Heart right ventricle (tissue), 16 donors: ENCODE measurements around the gene MSH5. TPM values are rescaled to one million over a fixed set of nuclear protein-coding genes. Genes with fewer than 3 reads are reported as not detected.

ENCODE experiments used
- ATAC-seq, 8 donors: fragments of 200-7000 bp; cut with Tn5 transposase; one replicate each; pipeline ENCODE4 v1.9.1; 2020; ENCODE audit warnings: mild to moderate bottlenecking in 8 of 8, moderate library complexity in 8 of 8, moderate number of reproducible peaks in 1 of 8
- DNase-seq, 2 donors: peaks; one replicate each; pipeline ENCODE4 v3.0.0-alpha.2; 2020
- H3K27ac ChIP-seq, 10 donors: fragments of 200-600 bp; sonication (generic) in 2 of 10; one replicate each; pipeline versions ENCODE4 v1.5.0 to v1.8.0; 2020 to 2022; ENCODE audit warnings: mild to moderate bottlenecking in 3 of 10
- H3K27me3 ChIP-seq, 7 donors: fragments of 200-600 bp; one replicate each; pipeline ENCODE4 v1.8.0; 2021 to 2022; ENCODE audit warnings: mild to moderate bottlenecking in 2 of 7
- H3K36me3 ChIP-seq, 9 donors: fragments of 200-600 bp; sonication (generic) in 1 of 9; one replicate each; pipeline versions ENCODE4 v1.5.0 to v1.8.0; 2020 to 2022; ENCODE audit warnings: mild to moderate bottlenecking in 2 of 9
- H3K4me1 ChIP-seq, 9 donors: fragments of 200-600 bp; sonication (generic) in 1 of 9; one replicate each; pipeline versions ENCODE4 v1.5.0 to v1.8.0; 2020 to 2022; ENCODE audit warnings: mild to moderate bottlenecking in 4 of 9
- H3K4me3 ChIP-seq, 10 donors: fragments of 200-600 bp; sonication (generic) in 2 of 10; one replicate each; pipeline versions ENCODE4 v1.5.0 to v1.8.0; 2020 to 2022; ENCODE audit warnings: mild to moderate bottlenecking in 7 of 10, moderate library complexity in 2 of 10
- H3K9me3 ChIP-seq, 11 donors: fragments of 200-600 bp in 10 of 11; sonication (generic) in 2 of 11; one replicate each; pipeline versions ENCODE4 v1.5.0 to v1.8.0; 2013 to 2022; ENCODE audit warnings: mild to moderate bottlenecking in 2 of 11, control low read depth in 1 of 11, moderate library complexity in 1 of 11
- WGBS, 2 donors: extraction: QIAGEN DNeasy Blood & Tissue Kit; methylation state at CpG; one replicate each; pipeline ENCODE4 v1.1.7; 2013; ENCODE audit warnings: inconsistent platforms in 1 of 2; 5-methylcytosine and 5-hydroxymethylcytosine counted together
- intact Hi-C, 10 donors: fragments of 100-400 bp; cut with DNase I; formaldehyde crosslinking; loops; one replicate each; pipeline versions ENCODE4 v1.11.1 to v1.14.2; 2022
- polyA plus RNA-seq, 2 donors: library from polyadenylated mRNA; stranded (reverse); fragments of 200-250 nt; gene quantifications; one replicate each; pipeline ENCODE4 v1.2.3, GENCODE V29; 2013
- total RNA-seq, 10 donors: library from RNA; stranded (reverse); fragmentation: NEBNext Ultra II Directional in 3 of 10; extraction: Animal tissue kit (Norgen Biotek cat#: 25700) in 3 of 10; gene quantifications; one replicate each; pipeline versions ENCODE4 v1.2.1 to v1.2.4, GENCODE V29; 2021 to 2023
- TF ChIP-seq, protein P1 (sequence below), 9 donors: fragments of 200-600 bp; sonication (generic) in 2 of 9; IDR thresholded peaks; one replicate each; pipeline versions ENCODE4 v1.5.0 to v1.8.0; 2021 to 2022; ENCODE audit warnings: antibody characterized with exemption in 9 of 9, mild to moderate bottlenecking in 5 of 9, moderate library complexity in 1 of 9
- donor health status: Arrhythmogenic right ventricular cardiomyopathy.
- donor health status: ischemic (EF 13 %, LVEDD 7.1; RV severe dilation, severe dysfunction).
- donor health status: healthy with polysubstance abuse.
- donor health status: DM: no; HTN: yes; CAD: no.
- donor health status: DM: no; HTN: no; CAD: no.
- donor health status: ischemic (EF 25% LVEDD 6.9; RV normal size, moderate dysfunction).
- donor health status: ischemic (EF 25% LVEDD 5.7; RV mildly dilated, moderate dysfunction).
- donor health status: healthy.
- donor health status: DM: yes; HTN: yes; CAD: no.
- donor health status: Ischemic cardiomyopathy.
- donor health status: ischemic (EF 35%, LVEDD 5.7; RV mildly dilated, moderate dysfunction).
- donor health status: nonischemic (EF 11% LVEDD 7.7; RV severe dilation, severe dysfunction).
- donor health status: DM: yes; HTN: yes; CAD: no.
- donor health status: PGD.
- donor health status: ischemic (EF 29% LVEDD 5.4; RV normal size, mild dysfunction).
- donor health status: nonischemic (EF 23%, LVEDD 6.1; RV moderate dilation, normal function).

MSH5 gene
- total and polyA plus RNA-seq, 12 donors = 0.89 to 6.1 (median 2.6) TPM

DNA sequence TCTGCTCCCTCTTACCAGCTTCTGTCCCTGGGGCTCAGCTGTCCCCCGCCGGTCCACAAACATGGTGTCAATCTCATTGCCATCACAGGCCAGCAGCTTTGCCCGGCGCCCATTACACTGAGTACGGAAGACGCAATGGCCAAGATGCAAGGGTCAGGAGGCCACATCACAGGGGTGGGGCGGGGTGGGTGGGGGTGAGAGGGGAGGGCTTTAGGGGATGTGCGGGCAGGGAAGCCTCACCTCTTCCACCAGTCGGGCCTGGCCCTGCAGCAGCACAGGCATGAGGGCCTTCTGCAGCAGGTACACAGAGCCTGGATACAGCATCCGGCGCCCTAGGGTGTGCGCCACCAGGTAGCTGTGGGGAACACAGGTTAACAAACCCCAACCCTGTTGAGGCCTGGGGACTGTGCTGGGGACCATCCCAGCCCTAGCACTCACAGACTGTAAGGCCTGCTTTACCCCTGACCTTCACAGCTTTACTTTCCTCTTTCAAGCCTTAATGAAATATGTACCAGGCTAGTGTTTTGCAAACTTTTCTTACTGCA lies 48.2 kb upstream of the MSH5 start:
- Histone ChIP-seq H3K9me3 (no peaks in the 10 kb centered on the region), H3K36me3 (peaks cover 5 to 100% (median 79%) of the 10 kb centered on the region in 9 donors), H3K27me3 (no peaks in the 10 kb centered on the region), H3K4me3 (no peak overlapping the region), H3K4me1 (peaks cover 0 to 4% (median 0%) of the 10 kb centered on the region in 9 donors), H3K27ac (no peak overlapping the region)
- TF ChIP-seq, protein P1, sequence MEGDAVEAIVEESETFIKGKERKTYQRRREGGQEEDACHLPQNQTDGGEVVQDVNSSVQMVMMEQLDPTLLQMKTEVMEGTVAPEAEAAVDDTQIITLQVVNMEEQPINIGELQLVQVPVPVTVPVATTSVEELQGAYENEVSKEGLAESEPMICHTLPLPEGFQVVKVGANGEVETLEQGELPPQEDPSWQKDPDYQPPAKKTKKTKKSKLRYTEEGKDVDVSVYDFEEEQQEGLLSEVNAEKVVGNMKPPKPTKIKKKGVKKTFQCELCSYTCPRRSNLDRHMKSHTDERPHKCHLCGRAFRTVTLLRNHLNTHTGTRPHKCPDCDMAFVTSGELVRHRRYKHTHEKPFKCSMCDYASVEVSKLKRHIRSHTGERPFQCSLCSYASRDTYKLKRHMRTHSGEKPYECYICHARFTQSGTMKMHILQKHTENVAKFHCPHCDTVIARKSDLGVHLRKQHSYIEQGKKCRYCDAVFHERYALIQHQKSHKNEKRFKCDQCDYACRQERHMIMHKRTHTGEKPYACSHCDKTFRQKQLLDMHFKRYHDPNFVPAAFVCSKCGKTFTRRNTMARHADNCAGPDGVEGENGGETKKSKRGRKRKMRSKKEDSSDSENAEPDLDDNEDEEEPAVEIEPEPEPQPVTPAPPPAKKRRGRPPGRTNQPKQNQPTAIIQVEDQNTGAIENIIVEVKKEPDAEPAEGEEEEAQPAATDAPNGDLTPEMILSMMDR (IDR thresholded peaks at IDR 0.05) = no peak
- intact Hi-C loops = no loop called here
- no peak for DNase-seq
- ATAC-seq = no peak
- WGBS, 2 donors = 94 to 95% methylated on average over 12 of the region's 12 CpGs

DNA sequence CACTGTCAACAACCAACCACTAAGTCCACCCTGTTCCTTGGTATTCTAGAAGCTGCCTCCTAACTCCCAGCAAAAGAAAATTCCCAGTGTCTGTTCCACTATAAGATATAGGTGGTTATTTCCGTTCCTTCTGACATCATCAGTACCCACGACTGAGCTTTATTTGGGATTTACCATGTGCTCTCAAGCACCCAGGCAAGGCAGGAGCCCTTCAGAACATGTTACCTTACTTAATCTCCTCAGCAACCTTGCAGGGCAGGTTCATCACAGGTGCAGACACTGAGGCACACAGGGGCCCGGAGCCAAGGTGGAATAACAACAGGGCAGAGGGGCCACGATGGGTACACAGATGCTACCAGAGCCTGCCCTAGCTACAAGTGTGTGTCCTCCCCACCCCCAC lies 47.5 kb upstream of the MSH5 start:
- DNase-seq = no peak
- ATAC-seq = no peak
- intact Hi-C loops = no loop called here

DNA sequence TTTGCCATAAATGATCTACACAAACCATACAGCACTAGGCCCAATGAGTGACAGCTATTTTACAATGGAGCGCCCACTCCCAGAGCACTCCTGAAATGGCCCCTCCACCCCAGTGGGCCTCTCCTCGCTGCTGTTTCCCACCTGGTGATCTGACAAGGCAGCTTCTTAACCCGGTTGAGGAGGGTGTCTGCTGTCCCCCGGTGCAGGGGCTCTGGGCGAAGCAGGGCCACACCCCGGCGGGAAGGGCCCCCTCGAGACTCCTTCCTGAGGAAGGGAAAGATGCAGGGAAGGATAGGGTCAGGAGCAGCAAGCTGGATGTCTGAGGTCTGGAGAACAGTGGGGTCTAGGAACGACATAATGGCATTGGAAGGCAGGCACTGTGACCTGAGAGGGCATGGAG lies 46.9 kb upstream of the MSH5 start:
- DNase-seq (no peak), ATAC-seq (no peak)
- Histone ChIP-seq H3K4me1 (peaks cover 0 to 10% (median 0%) of the 10 kb centered on the region in 9 donors), H3K27ac (no peak overlapping the region), H3K27me3 (no peaks in the 10 kb centered on the region), H3K4me3 (no peak overlapping the region), H3K9me3 (no peaks in the 10 kb centered on the region), H3K36me3 (peaks cover 0 to 100% (median 74%) of the 10 kb centered on the region in 9 donors)
- 83 to 86% methylated on average over 9 of the region's 9 CpGs for WGBS, 2 donors
- intact Hi-C loops = no loop called here
- TF ChIP-seq, protein P1 (IDR thresholded peaks at IDR 0.05) = no peak

More for the DNA sequence above, 47.5 kb upstream of the MSH5 start:
- Histone ChIP-seq H3K4me3 (no peak overlapping the region), H3K27ac (no peak overlapping the region), H3K27me3 (no peaks in the 10 kb centered on the region), H3K36me3 (peaks cover 1 to 100% (median 75%) of the 10 kb centered on the region in 9 donors), H3K4me1 (peaks cover 0 to 4% (median 0%) of the 10 kb centered on the region in 9 donors), H3K9me3 (no peaks in the 10 kb centered on the region)
- 79 to 89% methylated on average over 4 of the region's 4 CpGs for WGBS, 2 donors
- TF ChIP-seq, protein P1 (IDR thresholded peaks at IDR 0.05) = no peak

DNA sequence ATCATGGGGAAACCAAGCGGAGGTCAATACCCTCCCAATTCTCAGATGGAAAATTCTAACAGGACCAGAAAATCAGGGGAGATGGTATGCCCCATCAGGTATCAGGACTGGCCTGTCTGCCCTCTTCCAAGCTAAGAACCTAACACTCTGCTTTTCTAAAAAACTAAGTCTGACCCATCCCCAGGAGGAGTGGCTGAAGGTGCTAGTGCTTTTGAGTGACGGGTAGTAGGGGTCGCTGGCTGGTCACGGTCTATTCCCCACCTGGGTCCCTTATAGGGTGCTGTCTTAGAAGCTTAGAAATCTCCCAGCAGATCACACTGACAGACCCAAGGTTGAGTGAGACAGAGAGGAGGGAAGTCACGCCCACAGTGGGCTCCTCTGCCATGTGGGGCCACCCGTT lies 46.3 kb upstream of the MSH5 start:
- DNase-seq (no peak), ATAC-seq (no peak)
- H3K27ac ChIP-seq = no peak overlapping the region
- H3K27me3 ChIP-seq = no peaks in the 10 kb centered on the region
- peaks cover 0 to 100% (median 70%) of the 10 kb centered on the region in 9 donors for H3K36me3 ChIP-seq
- 91 to 92% methylated on average over 6 of the region's 6 CpGs for WGBS, 2 donors
- intact Hi-C loops = no loop called here
- H3K9me3 ChIP-seq = no peaks in the 10 kb centered on the region
- H3K4me1 ChIP-seq = peaks cover 0 to 16% (median 0%) of the 10 kb centered on the region in 9 donors
- no peak overlapping the region for H3K4me3 ChIP-seq
- TF ChIP-seq, protein P1 (IDR thresholded peaks at IDR 0.05) = no peak
